ENCODE results near the gene FBN3. TPM values are rescaled to one million over a fixed set of nuclear protein-coding genes. Genes with fewer than 3 reads are reported as not detected.

The FBN3 gene
- total RNA-seq, 1 donor from 2014 or later, result 0.04 TPM

- Histone ChIP-seq H3K4me3 (ENCODE audit: low read depth, low read length) (no peak overlapping the region), H3K36me3 (ENCODE audit: control insufficient read depth, insufficient read depth, low read length) (no peaks in the 10 kb centered on the region), H3K27me3 (ENCODE audit: control insufficient read depth, insufficient read depth, low read length) (no peaks in the 10 kb centered on the region)
- DNase-seq (ENCODE audit: low read depth), result no peak
- no peak for TF ChIP-seq CTCF (IDR thresholded peaks at IDR 0.05; ENCODE audit: insufficient read depth, low read length, poor library complexity, severe bottlenecking)
Observed at GRCh38 chr19:8096071-8096470, 53.3 kb downstream of the FBN3 start.

- H3K4me3 ChIP-seq (ENCODE audit: low read depth, low read length), result no peak overlapping the region
- no peaks in the 10 kb centered on the region for H3K27me3 ChIP-seq (ENCODE audit: control insufficient read depth, insufficient read depth, low read length)
- TF ChIP-seq CTCF (IDR thresholded peaks at IDR 0.05; ENCODE audit: insufficient read depth, low read length, poor library complexity, severe bottlenecking), result no peak
- H3K36me3 ChIP-seq (ENCODE audit: control insufficient read depth, insufficient read depth, low read length), result no peaks in the 10 kb centered on the region
- DNase-seq (ENCODE audit: low read depth), result no peak
Observed at GRCh38 chr19:8095354-8095886, 54.0 kb downstream of the FBN3 start.

GRCh38 chr19:8094336-8094735 lies 55.1 kb downstream of the FBN3 start:
- no peak for DNase-seq (ENCODE audit: low read depth)
- Histone ChIP-seq H3K4me3 (ENCODE audit: low read depth, low read length) (no peak overlapping the region), H3K36me3 (ENCODE audit: control insufficient read depth, insufficient read depth, low read length) (no peaks in the 10 kb centered on the region), H3K27me3 (ENCODE audit: control insufficient read depth, insufficient read depth, low read length) (no peaks in the 10 kb centered on the region)
- no peak for TF ChIP-seq CTCF (IDR thresholded peaks at IDR 0.05; ENCODE audit: insufficient read depth, low read length, poor library complexity, severe bottlenecking)

- Histone ChIP-seq H3K4me3 (ENCODE audit: low read depth, low read length) (no peak overlapping the region), H3K36me3 (ENCODE audit: control insufficient read depth, insufficient read depth, low read length) (no peaks in the 10 kb centered on the region), H3K27me3 (ENCODE audit: control insufficient read depth, insufficient read depth, low read length) (no peaks in the 10 kb centered on the region)
- no peak for DNase-seq (ENCODE audit: low read depth)
- TF ChIP-seq CTCF (IDR thresholded peaks at IDR 0.05; ENCODE audit: insufficient read depth, low read length, poor library complexity, severe bottlenecking), result no peak
Observed at GRCh38 chr19:8093740-8094139, 55.7 kb downstream of the FBN3 start.

- DNase-seq (ENCODE audit: low read depth), result no peak
- no peaks in the 10 kb centered on the region for H3K36me3 ChIP-seq (ENCODE audit: control insufficient read depth, insufficient read depth, low read length)
- no peak overlapping the region for H3K4me3 ChIP-seq (ENCODE audit: low read depth, low read length)
- no peak for TF ChIP-seq CTCF (IDR thresholded peaks at IDR 0.05; ENCODE audit: insufficient read depth, low read length, poor library complexity, severe bottlenecking)
- H3K27me3 ChIP-seq (ENCODE audit: control insufficient read depth, insufficient read depth, low read length), result no peaks in the 10 kb centered on the region
Observed at GRCh38 chr19:8090950-8091349, 58.4 kb downstream of the FBN3 start.

Measured in kidney epithelial cell (primary cell).